Gastroesophageal sphincter (tissue), 4 donors: ENCODE measurements around the gene NAXE. TPM values are rescaled to one million over a fixed set of nuclear protein-coding genes. Genes with fewer than 3 reads are reported as not detected.

Experiments
- ATAC-seq: fragments of 150-250 bp; one replicate; pipeline ENCODE4 v1.9.1; 2016; ENCODE audit warnings: mild to moderate bottlenecking, moderate library complexity
- H3K27ac ChIP-seq, 4 donors: fragments of 200-600 bp; sonication (generic) in 3 of 4; 1 replicate in 3 of 4; 2 replicates in 1 of 4; pipeline ENCODE4 v1.5.1; 2016 to 2019
- H3K27me3 ChIP-seq: fragments of 200-600 bp; sonication (generic); one replicate; pipeline ENCODE4 v1.5.1; 2019
- H3K36me3 ChIP-seq, 2 donors: fragments of 200-600 bp; sonication (generic); one replicate each; pipeline ENCODE4 v1.5.1; 2019; ENCODE audit warnings: control low read depth in 1 of 2
- H3K4me1 ChIP-seq, 3 donors: fragments of 200-600 bp; sonication (generic); 1 replicate in 2 of 3; 2 replicates in 1 of 3; pipeline ENCODE4 v1.5.1; 2016 to 2019; ENCODE audit warnings: control low read depth in 2 of 3
- H3K4me3 ChIP-seq, 2 donors: fragments of 200-600 bp; sonication (generic); one replicate each; pipeline ENCODE4 v1.5.1; 2019; ENCODE audit warnings: mild to moderate bottlenecking in 1 of 2, moderate library complexity in 1 of 2
- H3K9me3 ChIP-seq, 3 donors: fragments of 200-600 bp; sonication (generic); one replicate each; pipeline ENCODE4 v1.5.1; 2017 to 2019; ENCODE audit warnings: control low read depth in 2 of 3
- CTCF ChIP-seq, 4 experiments: fragments of 200-600 bp in 2 of 4; fragments of 450-650 bp in 2 of 4; sonication (generic) in 1 of 4; IDR thresholded peaks; one replicate each; pipeline ENCODE4 v1.5.1; 2017 to 2019; ENCODE audit warnings: antibody characterized with exemption in 4 of 4, mild to moderate bottlenecking in 2 of 4, moderate library complexity in 2 of 4
- EP300 ChIP-seq: sonication (generic); formaldehyde crosslinking; IDR thresholded peaks from one replicate; pipeline ENCODE4 v1.6.1; 2017; ENCODE audit warnings: antibody characterized with exemption, mild to moderate bottlenecking
- POLR2A ChIP-seq, 2 donors: fragments of 450-650 bp; IDR thresholded peaks; one replicate each; pipeline ENCODE4 v1.6.1; 2017; ENCODE audit warnings: antibody characterized with exemption in 2 of 2, mild to moderate bottlenecking in 2 of 2, moderate library complexity in 1 of 2
- POLR2AphosphoS5 ChIP-seq: sonication (generic); formaldehyde crosslinking; IDR thresholded peaks from one replicate; pipeline ENCODE4 v1.6.1; 2017; ENCODE audit warnings: antibody characterized with exemption
- WGBS, 2 donors: methylation state at CpG; one replicate each; pipeline ENCODE4 v1.1.5; 2018; ENCODE audit warnings: low coverage in 1 of 2; 5-methylcytosine and 5-hydroxymethylcytosine counted together
- total RNA-seq, 4 donors: library from RNA; depleted of rRNA; stranded (reverse); fragments of >200 nt; gene quantifications; one replicate each; pipeline ENCODE4 v1.1.0, GENCODE V29; 2016

The NAXE gene
- total RNA-seq, 4 donors from 2014 or later: 65.1 to 93.6 (median 73.4) TPM

GRCh38 chr1:156640842-156641706 is 49.5 kb downstream of the NAXE start:
- no peak for TF ChIP-seq EP300
- no peak for TF ChIP-seq POLR2A (IDR thresholded peaks at IDR 0.05)
- no peak for TF ChIP-seq CTCF (IDR thresholded peaks at IDR 0.05)
- TF ChIP-seq POLR2AphosphoS5: no peak
- Histone ChIP-seq H3K27me3 (peaks cover 98% of the 10 kb centered on the region), H3K4me3 (peak overlapping the region in 1 of 2 donors; percentile 51), H3K27ac (no peak overlapping the region), H3K36me3 (no peaks in the 10 kb centered on the region), H3K4me1 (peaks cover 0 to 21% (median 11%) of the 10 kb centered on the region in 3 donors), H3K9me3 (no peaks in the 10 kb centered on the region)
- no peak for ATAC-seq
- WGBS, 2 donors: 24 to 38% methylated on average over 2 of the region's 6 CpGs

GRCh38 chr1:156641761-156642264 is 50.2 kb downstream of the NAXE start, which contains the start of gene BCAN:
Gene BCAN, plus strand, starts transcription at chr1:156642117. Its CDS starts 3,938 bp downstream, at chr1:156646055.
- H3K9me3 ChIP-seq: no peaks in the 10 kb centered on the region
- WGBS, 2 donors: 2 to 6% methylated on average over 3 to 9 of the region's 46 CpGs
- peaks cover 0 to 21% (median 11%) of the 10 kb centered on the region in 3 donors for H3K4me1 ChIP-seq
- peaks cover 99% of the 10 kb centered on the region for H3K27me3 ChIP-seq
- peak; percentile 63 for ATAC-seq
- H3K36me3 ChIP-seq: no peaks in the 10 kb centered on the region
- H3K4me3 ChIP-seq: peak within 1 kb of the TSS; percentile 7 to 51
- H3K27ac ChIP-seq: no peak within 1 kb of the TSS
- TF ChIP-seq EP300 (no peak), CTCF (IDR thresholded peaks at IDR 0.05) (no peak), POLR2A (IDR thresholded peaks at IDR 0.05) (no peak), POLR2AphosphoS5 (no peak)

- Histone ChIP-seq H3K9me3 (no peaks in the 10 kb centered on the region), H3K27me3 (peaks cover 99% of the 10 kb centered on the region), H3K27ac (no peak overlapping the region), H3K4me1 (peaks cover 0 to 21% (median 11%) of the 10 kb centered on the region in 3 donors), H3K36me3 (no peaks in the 10 kb centered on the region), H3K4me3 (peak overlapping the region; percentile 7 to 51)
- TF ChIP-seq EP300 (no peak), POLR2AphosphoS5 (no peak), POLR2A (IDR thresholded peaks at IDR 0.05) (no peak), CTCF (IDR thresholded peaks at IDR 0.05) (no peak)
- 49 to 50% methylated on average over 2 to 3 of the region's 40 CpGs for WGBS, 2 donors
- ATAC-seq: peak; percentile 7
Measured at GRCh38 chr1:156642265-156643048, 50.9 kb downstream of the NAXE start.

- no peak overlapping the region for H3K4me3 ChIP-seq
- peaks cover 0 to 21% (median 11%) of the 10 kb centered on the region in 3 donors for H3K4me1 ChIP-seq
- TF ChIP-seq CTCF (IDR thresholded peaks at IDR 0.05) (no peak), POLR2A (IDR thresholded peaks at IDR 0.05) (no peak), POLR2AphosphoS5 (no peak), EP300 (no peak)
- no peak overlapping the region for H3K27ac ChIP-seq
- 66 to 78% methylated on average over 3 to 4 of the region's 7 CpGs for WGBS, 2 donors
- no peaks in the 10 kb centered on the region for H3K9me3 ChIP-seq
- ATAC-seq: no peak
- no peaks in the 10 kb centered on the region for H3K36me3 ChIP-seq
- H3K27me3 ChIP-seq: peaks cover 99% of the 10 kb centered on the region
Measured at GRCh38 chr1:156643049-156643777, 51.6 kb downstream of the NAXE start.
